ENCODE measurements around the gene TMEM19.

GRCh38 chr12:71688961-71689570 is 3.2 kb downstream of the TMEM19 start:
- no peak for TF ChIP-seq CTCF (IDR thresholded peaks at IDR 0.05)
- TF ChIP-seq POLR2A (IDR thresholded peaks at IDR 0.05) = no peak
